HepG2 (cell line): ENCODE data around the gene DROSHA. TPM values are rescaled to one million over a fixed set of nuclear protein-coding genes. Genes with fewer than 3 reads are reported as not detected.

Source experiments
- ATAC-seq: fragments of 200-7000 bp; cut with Tn5 transposase; 3 replicates; pipeline ENCODE4 v1.9.1; 2020; ENCODE audit warnings: mild to moderate bottlenecking, moderate library complexity
- BruUV-seq: library from RNA; stranded (reverse); fragments of 400-500 nt; replicated peaks from 2 replicates; lab custom pipeline; 2021; lab: Mats Ljungman, UMichigan
- CTCF ChIA-PET: fragments of 300-600 bp; formaldehyde crosslinking; extraction: SDS; loops from one replicate; lab custom pipeline; 2021; ENCODE audit warnings: low total read pairs, inconsistent platforms, low intra/inter-chr PET ratio; lab: Yijun Ruan, JAX
- POLR2A ChIA-PET: fragments of 350-600 bp; sonication (Branson Sonifier 250); formaldehyde crosslinking; loops from one replicate; lab custom pipeline; 2020; ENCODE audit warnings: antibody characterized with exemption, inconsistent platforms; lab: Yijun Ruan, JAX
- DNase-seq: peaks from one replicate; pipeline ENCODE4 v3.0.0-alpha.2; 2015; ENCODE audit warnings: low spot score
- FAIRE-seq: peaks from 3 replicates; lab custom pipeline; 2011; peaks lifted over from hg19 to GRCh38; lab: Jason Lieb, UNC
- H2AFZ ChIP-seq: one replicate; pipeline ENCODE4 v1.6.1; 2011; ENCODE audit warnings: low read length, inconsistent platforms
- H3K27ac ChIP-seq: fragments of 300-600 bp; 3 replicates; pipeline ENCODE4 v1.8.0; 2011; ENCODE audit warnings: mixed run types, mild to moderate bottlenecking, mixed read lengths, low read length, inconsistent platforms; ENCODE audit not compliant: insufficient read depth; ENCODE audit errors: extremely low read length
- H3K27me3 ChIP-seq, 2 experiments: fragments of 200-600 bp in 1 of 2; 2 replicates in 1 of 2; 3 replicates in 1 of 2; pipeline versions ENCODE4 v1.6.0 to v1.8.0; 2011; ENCODE audit warnings: low read length in 2 of 2, mild to moderate bottlenecking in 2 of 2, moderate library complexity in 2 of 2, inconsistent platforms in 1 of 2; ENCODE audit not compliant: insufficient read depth in 2 of 2, control insufficient read depth in 1 of 2
- H3K36me3 ChIP-seq, 2 experiments: fragments of 200-600 bp in 1 of 2; replicated peaks in 1 of 2; 2 replicates in 1 of 2; 3 replicates in 1 of 2; pipeline versions ENCODE4 v1.5.1 to v1.8.0; 2011; ENCODE audit warnings: low read length in 2 of 2, inconsistent platforms in 1 of 2; ENCODE audit not compliant: insufficient read depth in 2 of 2, control insufficient read depth in 1 of 2
- H3K4me1 ChIP-seq: 2 replicates; pipeline ENCODE4 v1.5.1; 2012; ENCODE audit warnings: low read length, inconsistent platforms; ENCODE audit not compliant: insufficient read depth
- H3K4me2 ChIP-seq: 2 replicates; pipeline ENCODE4 v1.6.0; 2011; ENCODE audit warnings: low read depth, low read length, inconsistent platforms
- H3K4me3 ChIP-seq, 3 experiments: fragments of 200-600 bp in 1 of 3; sonication (generic), shearing (Covaris generic) in 1 of 3; replicated peaks in 1 of 3; 2 replicates each; pipeline ENCODE4 v1.5.1; 2011 to 2016; ENCODE audit warnings: low read length in 3 of 3, inconsistent platforms in 2 of 3, low read depth in 2 of 3, mild to moderate bottlenecking in 2 of 3, control low read depth in 1 of 3, mixed read lengths in 1 of 3; ENCODE audit not compliant: insufficient read depth in 1 of 3
- H3K79me2 ChIP-seq: one replicate; pipeline ENCODE4 v1.6.1; 2011; ENCODE audit warnings: low read length, inconsistent platforms; ENCODE audit not compliant: insufficient read depth
- H3K9ac ChIP-seq: 2 replicates; pipeline ENCODE4 v1.6.0; 2011; ENCODE audit warnings: mild to moderate bottlenecking, low read depth, low read length, inconsistent platforms; ENCODE audit not compliant: insufficient read depth
- H3K9me3 ChIP-seq: 2 replicates; pipeline ENCODE4 v1.5.1; 2012; ENCODE audit warnings: mild to moderate bottlenecking, low read length
- H4K20me1 ChIP-seq: 2 replicates; pipeline ENCODE4 v1.6.0; 2011; ENCODE audit warnings: inconsistent platforms, mild to moderate bottlenecking, low read length, moderate library complexity; ENCODE audit not compliant: insufficient read depth
- HOXA7 ChIP-seq: sonication (generic); formaldehyde crosslinking; IDR thresholded peaks from 2 replicates; pipeline ENCODE4 v1.8.1; 2022; ENCODE audit warnings: mild to moderate bottlenecking, missing genetic modification reagents, moderate library complexity
- MTF2 ChIP-seq: sonication (generic); formaldehyde crosslinking; IDR thresholded peaks from 2 replicates; pipeline ENCODE4 v1.5.0; 2020; ENCODE audit warnings: missing genetic modification reagents, borderline replicate concordance
- SAFB2 ChIP-seq: sonication (generic); formaldehyde crosslinking; IDR thresholded peaks from 2 replicates; pipeline ENCODE4 v1.5.1; 2020; ENCODE audit warnings: missing genetic modification reagents, low read depth, mild to moderate bottlenecking, borderline replicate concordance
- SRY ChIP-seq: sonication (generic); formaldehyde crosslinking; IDR thresholded peaks from 2 replicates; pipeline ENCODE4 v1.8.0; 2022; ENCODE audit warnings: mild to moderate bottlenecking, missing genetic modification reagents
- TBX2 ChIP-seq: sonication (generic); formaldehyde crosslinking; IDR thresholded peaks from 2 replicates; pipeline ENCODE4 v1.5.0; 2020; ENCODE audit warnings: missing genetic modification reagents, mild to moderate bottlenecking, borderline replicate concordance
- ZBTB21 ChIP-seq: sonication (generic); formaldehyde crosslinking; IDR thresholded peaks from 2 replicates; pipeline ENCODE4 v1.4.0; 2020; ENCODE audit warnings: missing genetic modification reagents
- ZFP82 ChIP-seq: sonication (generic); formaldehyde crosslinking; IDR thresholded peaks from 2 replicates; pipeline ENCODE4 v1.5.1; 2020; ENCODE audit warnings: mild to moderate bottlenecking, missing genetic modification reagents, borderline replicate concordance
- ZNF326 ChIP-seq: sonication (generic); formaldehyde crosslinking; IDR thresholded peaks from 2 replicates; pipeline ENCODE4 v1.4.0; 2020; ENCODE audit warnings: missing genetic modification reagents, borderline replicate concordance
- ZNF331 ChIP-seq: sonication (generic); formaldehyde crosslinking; IDR thresholded peaks from 2 replicates; pipeline ENCODE4 v1.4.0; 2020; ENCODE audit warnings: missing genetic modification reagents
- ZNF788 ChIP-seq: sonication (generic); formaldehyde crosslinking; IDR thresholded peaks from 2 replicates; pipeline ENCODE4 v1.5.0; 2020; ENCODE audit warnings: mild to moderate bottlenecking, missing genetic modification reagents, borderline replicate concordance
- ZSCAN30 ChIP-seq: sonication (generic); formaldehyde crosslinking; IDR thresholded peaks from 2 replicates; pipeline ENCODE4 v1.5.0; 2020; ENCODE audit warnings: mild to moderate bottlenecking, missing genetic modification reagents
- WGBS: methylation state at CpG from one replicate; pipeline ENCODE4 v1.1.6; 2017; ENCODE audit warnings: low lambda C conversion rate; 5-methylcytosine and 5-hydroxymethylcytosine counted together
- in situ Hi-C: cut with HindIII; loops from 2 replicates; pipeline ENCODE4 v1.10.0; 2017; ENCODE audit warnings: low pct_unique_long_range_greater_than_20kb; ENCODE audit not compliant: extremely low pct_ligation_motif_present
- intact Hi-C: fragments of 100-400 bp; cut with micrococcal nuclease; formaldehyde crosslinking; loops from one replicate; pipeline ENCODE4 v1.10.0; 2022; ENCODE audit not compliant: unreplicated experiment
- polyA plus RNA-seq, 8 experiments: library from polyadenylated mRNA; depleted of rRNA in 3 of 8; stranded (reverse) in 7 of 8; unstranded in 1 of 8; fragments of >200 nt; fragmentation: Illumina TruSeq in 4 of 8; extraction: Trizol in 4 of 8; gene quantifications; 2 replicates each; pipeline versions ENCODE4 v1.2.1 to v1.2.3, GENCODE V29; 2011 to 2016; ENCODE audit warnings: low read depth in 4 of 8, missing spikeins in 1 of 8, mixed read lengths in 1 of 8; ENCODE audit not compliant: insufficient read depth in 1 of 8
- total RNA-seq, 5 experiments: library from RNA; depleted of rRNA; stranded (reverse); fragments of >200 nt; fragmentation: Illumina TruSeq; extraction: Trizol; gene quantifications; 2 replicates each; pipeline ENCODE4 v1.2.3, GENCODE V29; 2016; ENCODE audit warnings: low read depth in 1 of 5
- TF ChIP-seq, protein P1 (sequence below): IDR thresholded peaks from 2 replicates; pipeline ENCODE4 v1.6.1; 2016; ENCODE audit warnings: missing biosample characterization, missing genetic modification reagents, low read depth
- TF ChIP-seq, protein P2 (sequence below): IDR thresholded peaks from 2 replicates; pipeline ENCODE4 v1.6.1; 2012; ENCODE audit warnings: low read length, improper control_type of control experiment

Gene DROSHA
- total and polyA plus RNA-seq, 2 of the 13 experiments (the other 11 are each of a cell fraction or from before 2014, with no cell fraction given): 22.3 to 29.4 TPM

DNA sequence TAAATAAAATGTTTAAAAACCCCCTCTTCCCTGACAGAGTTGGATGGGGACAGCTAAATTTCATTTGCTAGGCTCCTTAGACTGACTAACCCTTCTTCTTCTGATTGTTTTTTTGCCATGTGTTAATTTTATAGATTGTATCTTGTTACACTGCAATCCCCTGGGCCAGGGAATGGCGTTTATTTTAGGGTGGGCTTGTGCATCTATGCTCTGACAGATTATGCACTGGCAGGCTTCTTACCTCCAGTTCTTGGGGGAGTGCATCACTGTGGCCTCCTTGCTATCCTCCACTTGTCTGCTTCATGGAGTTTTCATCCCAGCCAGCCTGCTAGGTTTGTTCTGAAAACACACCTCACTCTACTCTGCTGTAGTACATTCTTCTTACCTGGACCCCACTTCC, 159.8 kb downstream of the DROSHA start:
- BruUV-seq: no TSS peak
- Histone ChIP-seq H3K9me3 (no peaks in the 10 kb centered on the region), H3K36me3 (no peaks in the 10 kb centered on the region), H3K9ac (no peak overlapping the region), H3K27me3 (peaks cover 0 to 18% of the 10 kb centered on the region in 2 experiments; a peak in 3 of 5 replicates), H2AFZ (no peak overlapping the region)
- DNase-seq: no peak
- TF ChIP-seq, protein P1, sequence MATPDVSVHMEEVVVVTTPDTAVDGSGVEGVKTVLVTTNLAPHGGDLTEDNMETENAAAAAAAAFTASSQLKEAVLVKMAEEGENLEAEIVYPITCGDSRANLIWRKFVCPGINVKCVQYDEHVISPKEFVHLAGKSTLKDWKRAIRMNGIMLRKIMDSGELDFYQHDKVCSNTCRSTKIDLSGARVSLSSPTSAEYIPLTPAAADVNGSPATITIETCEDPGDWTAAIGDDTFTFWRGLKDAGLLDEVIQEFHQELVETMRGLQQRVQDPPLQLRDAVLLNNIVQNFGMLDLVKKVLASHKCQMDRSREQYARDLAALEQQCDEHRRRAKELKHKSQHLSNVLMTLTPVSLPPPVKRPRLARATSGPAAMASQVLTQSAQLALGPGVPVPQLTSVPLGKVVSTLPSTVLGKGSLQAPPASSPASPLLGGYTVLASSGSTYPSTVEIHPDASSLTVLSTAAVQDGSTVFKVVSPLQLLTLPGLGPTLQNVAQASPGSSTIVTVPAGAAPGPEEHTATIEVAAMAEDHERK (CRISPR knock-in tag): no peak
- TF ChIP-seq MTF2 (CRISPR knock-in tag): no peak
- no peak for TF ChIP-seq ZNF788 (CRISPR knock-in tag)
- no peak for TF ChIP-seq ZFP82 (CRISPR knock-in tag)
- TF ChIP-seq, protein P2, sequence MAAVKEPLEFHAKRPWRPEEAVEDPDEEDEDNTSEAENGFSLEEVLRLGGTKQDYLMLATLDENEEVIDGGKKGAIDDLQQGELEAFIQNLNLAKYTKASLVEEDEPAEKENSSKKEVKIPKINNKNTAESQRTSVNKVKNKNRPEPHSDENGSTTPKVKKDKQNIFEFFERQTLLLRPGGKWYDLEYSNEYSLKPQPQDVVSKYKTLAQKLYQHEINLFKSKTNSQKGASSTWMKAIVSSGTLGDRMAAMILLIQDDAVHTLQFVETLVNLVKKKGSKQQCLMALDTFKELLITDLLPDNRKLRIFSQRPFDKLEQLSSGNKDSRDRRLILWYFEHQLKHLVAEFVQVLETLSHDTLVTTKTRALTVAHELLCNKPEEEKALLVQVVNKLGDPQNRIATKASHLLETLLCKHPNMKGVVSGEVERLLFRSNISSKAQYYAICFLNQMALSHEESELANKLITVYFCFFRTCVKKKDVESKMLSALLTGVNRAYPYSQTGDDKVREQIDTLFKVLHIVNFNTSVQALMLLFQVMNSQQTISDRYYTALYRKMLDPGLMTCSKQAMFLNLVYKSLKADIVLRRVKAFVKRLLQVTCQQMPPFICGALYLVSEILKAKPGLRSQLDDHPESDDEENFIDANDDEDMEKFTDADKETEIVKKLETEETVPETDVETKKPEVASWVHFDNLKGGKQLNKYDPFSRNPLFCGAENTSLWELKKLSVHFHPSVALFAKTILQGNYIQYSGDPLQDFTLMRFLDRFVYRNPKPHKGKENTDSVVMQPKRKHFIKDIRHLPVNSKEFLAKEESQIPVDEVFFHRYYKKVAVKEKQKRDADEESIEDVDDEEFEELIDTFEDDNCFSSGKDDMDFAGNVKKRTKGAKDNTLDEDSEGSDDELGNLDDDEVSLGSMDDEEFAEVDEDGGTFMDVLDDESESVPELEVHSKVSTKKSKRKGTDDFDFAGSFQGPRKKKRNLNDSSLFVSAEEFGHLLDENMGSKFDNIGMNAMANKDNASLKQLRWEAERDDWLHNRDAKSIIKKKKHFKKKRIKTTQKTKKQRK: no peak
- TF ChIP-seq ZBTB21 (CRISPR knock-in tag): no peak
- TF ChIP-seq SAFB2 (CRISPR knock-in tag): no peak
- TF ChIP-seq ZNF331 (CRISPR knock-in tag): no peak
- TF ChIP-seq HOXA7: no peak
- no peak for TF ChIP-seq SRY (CRISPR knock-in tag)
- TF ChIP-seq ZNF326 (CRISPR knock-in tag): no peak
- no peak for TF ChIP-seq TBX2 (CRISPR knock-in tag)
- no peak for TF ChIP-seq ZSCAN30 (CRISPR knock-in tag)
- TF ChIP-seq, all 625 proteins: peak for 0
- in situ Hi-C loops: no loop called here
- CTCF ChIA-PET: no interaction called here
- Histone ChIP-seq H3K4me3 (no peak overlapping the region), H4K20me1 (no peaks in the 10 kb centered on the region), H3K4me2 (no peak overlapping the region), H3K79me2 (no peaks in the 10 kb centered on the region), H3K27ac (no peak overlapping the region), H3K4me1 (no peaks in the 10 kb centered on the region)
- POLR2A ChIA-PET: no interaction called here
- ATAC-seq (no peak), FAIRE-seq (no peak)
- intact Hi-C loops: no loop called here
- WGBS: 11% methylated on average over 1 of the region's 1 CpG
